NT2/D1 (cell line): ENCODE data around the gene PTGDS.

Source experiments
- SUZ12 ChIP-seq: IDR thresholded peaks from 2 replicates; pipeline ENCODE4 v1.6.1; 2011; ENCODE audit not compliant: insufficient read length, insufficient read depth; ENCODE audit errors: extremely low read depth
- ZNF274 ChIP-seq: IDR thresholded peaks from 2 replicates; pipeline ENCODE4 v1.6.1; 2011; ENCODE audit warnings: mild to moderate bottlenecking, low read depth, low read length

GRCh38 chr9:136947955-136948510 lies 29.3 kb upstream of the PTGDS start:
- no peak for TF ChIP-seq SUZ12
- TF ChIP-seq ZNF274: no peak
